ENCODE measurements around the gene CCDC170. TPM values are rescaled to one million over a fixed set of nuclear protein-coding genes. Genes with fewer than 3 reads are reported as not detected.

Gene CCDC170
- total RNA-seq, 1 experiment from 2014 or later = 0.12 TPM

DNA sequence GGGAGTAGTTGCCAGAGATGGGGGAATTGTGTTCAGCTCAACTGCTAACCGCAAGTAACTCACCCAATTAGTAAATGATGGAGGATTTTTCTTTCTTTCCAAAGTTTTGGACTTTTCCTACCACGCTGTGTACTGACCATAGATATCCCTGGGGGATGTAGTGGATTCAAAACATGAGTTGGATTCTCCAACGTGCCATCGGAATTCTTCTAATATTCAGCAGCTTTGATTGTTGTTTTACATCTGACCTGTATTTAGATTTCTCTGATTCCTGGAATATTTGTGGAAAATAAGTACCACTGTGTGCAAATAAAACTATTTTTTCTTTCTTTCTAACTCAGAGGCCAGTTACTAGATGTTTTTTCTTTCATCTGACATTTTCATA is 1.1 kb downstream of the CCDC170 start:
- Histone ChIP-seq H3K4me2 (ENCODE audit: low read length) (no peak overlapping the region), H3K4me3 (replicated peaks in 1 of 2; ENCODE audit: low read depth in 1 of 2, low read length in 2 of 2) (no peak overlapping the region), H3K9me2 (ENCODE audit: insufficient read depth) (no peaks in the 10 kb centered on the region), H3K9me3 (ENCODE audit: control insufficient read depth in 1 of 2, insufficient read depth in 1 of 2, low read depth in 1 of 2, low read length in 2 of 2) (no peaks in the 10 kb centered on the region), H3K9ac (ENCODE audit: low read length) (no peak overlapping the region), H3K4me1 (ENCODE audit: control insufficient read depth in 1 of 2, insufficient read depth in 2 of 2, low read length in 2 of 2) (no peaks in the 10 kb centered on the region), H2AFZ (ENCODE audit: low read depth, low read length, poor library complexity, severe bottlenecking) (no peak overlapping the region), H3K27me3 (ENCODE audit: insufficient read depth, low read length) (no peaks in the 10 kb centered on the region), H3K27ac (ENCODE audit: low read depth, low read length) (no peak overlapping the region), H3K36me3 (ENCODE audit: control insufficient read depth in 1 of 2, insufficient read depth in 2 of 2, low read length in 2 of 2) (no peaks in the 10 kb centered on the region), H4K20me1 (ENCODE audit: insufficient read depth) (no peaks in the 10 kb centered on the region), H3K79me2 (ENCODE audit: insufficient read depth, low read length) (no peaks in the 10 kb centered on the region)
- BruUV-seq (replicated peaks) = no TSS peak
- intact Hi-C loops (cut with micrococcal nuclease) = no loop called here
- TF ChIP-seq, protein P1, sequence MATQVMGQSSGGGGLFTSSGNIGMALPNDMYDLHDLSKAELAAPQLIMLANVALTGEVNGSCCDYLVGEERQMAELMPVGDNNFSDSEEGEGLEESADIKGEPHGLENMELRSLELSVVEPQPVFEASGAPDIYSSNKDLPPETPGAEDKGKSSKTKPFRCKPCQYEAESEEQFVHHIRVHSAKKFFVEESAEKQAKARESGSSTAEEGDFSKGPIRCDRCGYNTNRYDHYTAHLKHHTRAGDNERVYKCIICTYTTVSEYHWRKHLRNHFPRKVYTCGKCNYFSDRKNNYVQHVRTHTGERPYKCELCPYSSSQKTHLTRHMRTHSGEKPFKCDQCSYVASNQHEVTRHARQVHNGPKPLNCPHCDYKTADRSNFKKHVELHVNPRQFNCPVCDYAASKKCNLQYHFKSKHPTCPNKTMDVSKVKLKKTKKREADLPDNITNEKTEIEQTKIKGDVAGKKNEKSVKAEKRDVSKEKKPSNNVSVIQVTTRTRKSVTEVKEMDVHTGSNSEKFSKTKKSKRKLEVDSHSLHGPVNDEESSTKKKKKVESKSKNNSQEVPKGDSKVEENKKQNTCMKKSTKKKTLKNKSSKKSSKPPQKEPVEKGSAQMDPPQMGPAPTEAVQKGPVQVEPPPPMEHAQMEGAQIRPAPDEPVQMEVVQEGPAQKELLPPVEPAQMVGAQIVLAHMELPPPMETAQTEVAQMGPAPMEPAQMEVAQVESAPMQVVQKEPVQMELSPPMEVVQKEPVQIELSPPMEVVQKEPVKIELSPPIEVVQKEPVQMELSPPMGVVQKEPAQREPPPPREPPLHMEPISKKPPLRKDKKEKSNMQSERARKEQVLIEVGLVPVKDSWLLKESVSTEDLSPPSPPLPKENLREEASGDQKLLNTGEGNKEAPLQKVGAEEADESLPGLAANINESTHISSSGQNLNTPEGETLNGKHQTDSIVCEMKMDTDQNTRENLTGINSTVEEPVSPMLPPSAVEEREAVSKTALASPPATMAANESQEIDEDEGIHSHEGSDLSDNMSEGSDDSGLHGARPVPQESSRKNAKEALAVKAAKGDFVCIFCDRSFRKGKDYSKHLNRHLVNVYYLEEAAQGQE (IDR thresholded peaks at IDR 0.05; ENCODE audit: low read depth) = no peak
- TF ChIP-seq CEBPB (IDR thresholded peaks at IDR 0.05; ENCODE audit: low read depth) (no peak), JUND (IDR thresholded peaks at IDR 0.05) (no peak), FOSL1 (IDR thresholded peaks at IDR 0.05; ENCODE audit: low read depth) (no peak)
- DNase-seq (ENCODE audit: low read depth, low spot score) (no peak), ATAC-seq (no peak)
- RAD21 ChIA-PET (ENCODE audit: low non-redundant PET in 1 of 2, low total read pairs in 2 of 2, uncharacterized antibody in 2 of 2, unreplicated experiment in 2 of 2) = no interaction called here
- POLR2A ChIA-PET = no interaction called here
- CTCF ChIA-PET = no interaction called here

DNA sequence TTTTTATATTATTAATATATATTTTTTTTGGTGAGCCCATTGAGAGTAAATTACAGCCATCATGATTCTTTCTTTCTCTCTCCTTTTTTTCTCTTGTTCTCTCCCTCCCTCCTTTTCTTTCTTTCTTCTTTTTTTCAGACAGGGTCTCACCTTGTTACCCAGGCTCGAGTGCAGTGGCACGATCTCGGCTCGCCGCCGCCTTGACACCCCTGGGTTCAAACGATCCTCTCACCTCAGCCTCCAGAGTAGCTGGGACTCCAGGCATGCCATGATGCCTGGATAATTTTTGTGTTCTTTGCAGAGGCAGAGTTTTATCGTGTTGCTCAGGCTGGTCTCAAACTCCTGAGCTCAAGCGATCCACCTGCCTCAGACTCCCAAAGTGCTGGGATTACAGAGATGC is 1.6 kb downstream of the CCDC170 start:
- H4K20me1 ChIP-seq (ENCODE audit: insufficient read depth) = no peaks in the 10 kb centered on the region
- no peak overlapping the region for H3K9ac ChIP-seq (ENCODE audit: low read length)
- H3K27ac ChIP-seq (ENCODE audit: low read depth, low read length) = no peak overlapping the region
- H3K4me1 ChIP-seq (ENCODE audit: control insufficient read depth in 1 of 2, insufficient read depth in 2 of 2, low read length in 2 of 2) = no peaks in the 10 kb centered on the region
- H3K9me2 ChIP-seq (ENCODE audit: insufficient read depth) = no peaks in the 10 kb centered on the region
- ATAC-seq = no peak
- ChIA-PET POLR2A (no interaction called here), RAD21 (ENCODE audit: low non-redundant PET in 1 of 2, low total read pairs in 2 of 2, uncharacterized antibody in 2 of 2, unreplicated experiment in 2 of 2) (no interaction called here), CTCF (no interaction called here)
- H3K79me2 ChIP-seq (ENCODE audit: insufficient read depth, low read length) = no peaks in the 10 kb centered on the region
- TF ChIP-seq EZH2 (IDR thresholded peaks at IDR 0.05) (no peak), POLR2AphosphoS5 (IDR thresholded peaks at IDR 0.05; ENCODE audit: low read depth, low read length) (no peak), CBX3 (IDR thresholded peaks at IDR 0.05; ENCODE audit: low read depth) (no peak), ZNF274 (IDR thresholded peaks at IDR 0.05; ENCODE audit: low read depth, low read length) (no peak), ZFX (IDR thresholded peaks at IDR 0.05) (no peak), EZH2phosphoT487 (IDR thresholded peaks at IDR 0.05; ENCODE audit: borderline replicate concordance) (no peak), SIN3A (IDR thresholded peaks at IDR 0.05; ENCODE audit: low read depth) (no peak)
- TF ChIP-seq, protein P2, sequence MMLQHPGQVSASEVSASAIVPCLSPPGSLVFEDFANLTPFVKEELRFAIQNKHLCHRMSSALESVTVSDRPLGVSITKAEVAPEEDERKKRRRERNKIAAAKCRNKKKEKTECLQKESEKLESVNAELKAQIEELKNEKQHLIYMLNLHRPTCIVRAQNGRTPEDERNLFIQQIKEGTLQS (IDR thresholded peaks at IDR 0.05) = no peak
- TF ChIP-seq, protein P3, sequence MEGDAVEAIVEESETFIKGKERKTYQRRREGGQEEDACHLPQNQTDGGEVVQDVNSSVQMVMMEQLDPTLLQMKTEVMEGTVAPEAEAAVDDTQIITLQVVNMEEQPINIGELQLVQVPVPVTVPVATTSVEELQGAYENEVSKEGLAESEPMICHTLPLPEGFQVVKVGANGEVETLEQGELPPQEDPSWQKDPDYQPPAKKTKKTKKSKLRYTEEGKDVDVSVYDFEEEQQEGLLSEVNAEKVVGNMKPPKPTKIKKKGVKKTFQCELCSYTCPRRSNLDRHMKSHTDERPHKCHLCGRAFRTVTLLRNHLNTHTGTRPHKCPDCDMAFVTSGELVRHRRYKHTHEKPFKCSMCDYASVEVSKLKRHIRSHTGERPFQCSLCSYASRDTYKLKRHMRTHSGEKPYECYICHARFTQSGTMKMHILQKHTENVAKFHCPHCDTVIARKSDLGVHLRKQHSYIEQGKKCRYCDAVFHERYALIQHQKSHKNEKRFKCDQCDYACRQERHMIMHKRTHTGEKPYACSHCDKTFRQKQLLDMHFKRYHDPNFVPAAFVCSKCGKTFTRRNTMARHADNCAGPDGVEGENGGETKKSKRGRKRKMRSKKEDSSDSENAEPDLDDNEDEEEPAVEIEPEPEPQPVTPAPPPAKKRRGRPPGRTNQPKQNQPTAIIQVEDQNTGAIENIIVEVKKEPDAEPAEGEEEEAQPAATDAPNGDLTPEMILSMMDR (IDR thresholded peaks at IDR 0.05 in 2 of 3, conservative IDR thresholded peaks at IDR 0.05 in 1 of 3; ENCODE audit: borderline replicate concordance in 1 of 3, insufficient read depth in 1 of 3, low read depth in 2 of 3, low read length in 2 of 3) = no peak
- H3K4me2 ChIP-seq (ENCODE audit: low read length) = no peak overlapping the region
- H3K9me3 ChIP-seq (ENCODE audit: control insufficient read depth in 1 of 2, insufficient read depth in 1 of 2, low read depth in 1 of 2, low read length in 2 of 2) = no peaks in the 10 kb centered on the region
- no TSS peak for BruUV-seq (replicated peaks)
- H3K27me3 ChIP-seq (ENCODE audit: insufficient read depth, low read length) = no peaks in the 10 kb centered on the region
- intact Hi-C loops (cut with micrococcal nuclease) = no loop called here
- no peaks in the 10 kb centered on the region for H3K36me3 ChIP-seq (ENCODE audit: control insufficient read depth in 1 of 2, insufficient read depth in 2 of 2, low read length in 2 of 2)
- H2AFZ ChIP-seq (ENCODE audit: low read depth, low read length, poor library complexity, severe bottlenecking) = no peak overlapping the region
- DNase-seq (ENCODE audit: low read depth, low spot score) = no peak
- H3K4me3 ChIP-seq (replicated peaks in 1 of 2; ENCODE audit: low read depth in 1 of 2, low read length in 2 of 2) = no peak overlapping the region
